Measurements from ENCODE around the gene SH3RF3.

Gene SH3RF3

DNA sequence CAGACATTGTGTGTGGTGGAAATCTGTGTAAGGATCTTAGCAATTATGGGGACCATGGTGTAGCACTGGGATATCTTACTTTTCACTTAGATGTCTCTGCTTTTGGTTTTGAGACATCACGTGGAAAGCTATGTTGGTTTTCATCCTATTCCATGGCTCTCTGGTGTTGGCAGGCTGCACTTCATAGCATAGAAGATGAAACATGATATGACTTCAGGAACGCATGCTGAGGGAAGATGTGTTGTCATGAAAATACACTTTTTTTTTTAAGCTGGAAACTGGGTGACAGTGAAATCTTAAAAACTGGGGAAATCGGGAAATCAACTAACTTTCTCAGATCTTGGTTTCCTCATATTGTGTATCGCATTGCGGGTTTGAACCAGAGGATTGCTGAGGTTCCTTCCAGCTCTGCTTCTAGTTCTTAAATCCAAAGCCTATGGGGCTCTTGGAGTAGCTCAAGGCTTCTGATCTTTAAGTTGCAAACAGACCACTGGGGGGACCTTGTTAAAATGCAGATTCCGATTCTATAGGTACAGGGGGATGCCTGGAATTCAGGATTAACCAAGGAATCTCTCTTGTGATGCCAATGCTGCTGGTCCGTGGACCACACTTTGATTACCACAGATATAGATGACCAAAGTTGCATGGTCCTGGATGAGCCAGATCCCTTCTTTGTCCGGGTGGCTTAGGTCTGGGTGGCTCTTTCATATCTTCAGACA is 160.7 kb downstream of the SH3RF3 start:
- H3K4me3 ChIP-seq (ENCODE audit: low read depth, low read length): no peak overlapping the region
- no peak for TF ChIP-seq CTCF (IDR thresholded peaks at IDR 0.05; ENCODE audit: borderline replicate concordance, insufficient read depth, low read depth, low read length)

DNA sequence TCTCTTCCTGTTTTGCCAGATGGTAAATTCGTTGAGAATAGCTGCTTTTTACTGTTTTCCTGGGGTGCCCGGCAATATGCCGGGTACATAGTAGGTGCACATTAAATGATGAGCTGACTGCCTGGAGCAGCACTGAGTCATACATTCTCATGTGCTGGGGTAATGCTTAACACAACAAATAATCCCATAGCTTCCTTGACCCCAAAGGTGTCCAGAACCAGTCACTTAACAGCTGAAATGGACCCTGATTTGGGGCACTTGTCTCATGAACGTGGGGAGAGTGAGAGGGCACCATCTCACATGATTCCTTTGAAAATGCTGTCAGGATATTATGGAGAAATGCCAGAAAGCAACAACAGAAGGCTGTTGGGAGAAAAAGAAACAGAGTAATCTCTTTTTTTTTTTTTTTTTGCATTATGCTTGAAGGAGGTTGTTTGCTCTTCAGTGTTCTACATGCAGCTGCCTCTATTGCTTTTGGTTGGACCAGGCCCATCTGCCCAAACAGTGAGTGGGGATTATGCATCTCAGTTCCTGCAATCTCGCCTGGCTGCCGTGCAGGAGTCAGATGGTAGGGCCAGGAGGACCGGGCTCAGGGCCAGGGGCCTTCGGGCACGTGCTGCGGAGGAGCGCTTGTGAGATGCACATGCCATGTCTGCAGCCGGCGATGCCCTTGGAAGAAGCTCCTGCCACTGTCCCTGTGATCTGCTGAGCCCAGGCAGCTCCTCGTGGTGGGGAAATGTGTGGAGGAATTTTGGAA is 162.1 kb downstream of the SH3RF3 start:
- H3K4me3 ChIP-seq (ENCODE audit: low read depth, low read length): no peak overlapping the region
- no peak for TF ChIP-seq CTCF (IDR thresholded peaks at IDR 0.05; ENCODE audit: borderline replicate concordance, insufficient read depth, low read depth, low read length)

- no peak for TF ChIP-seq CTCF (IDR thresholded peaks at IDR 0.05; ENCODE audit: borderline replicate concordance, insufficient read depth, low read depth, low read length)
- no peak overlapping the region for H3K4me3 ChIP-seq (ENCODE audit: low read depth, low read length)
Measured at GRCh38 chr2:109292386-109292785, 163.4 kb downstream of the SH3RF3 start.

- no peak for TF ChIP-seq CTCF (IDR thresholded peaks at IDR 0.05; ENCODE audit: borderline replicate concordance, insufficient read depth, low read depth, low read length)
Measured at GRCh38 chr2:109293663-109294062, 164.7 kb downstream of the SH3RF3 start.

GRCh38 chr2:109294523-109294922 is 165.5 kb downstream of the SH3RF3 start:
- no peak overlapping the region for H3K4me3 ChIP-seq (ENCODE audit: low read depth, low read length)
- no peak for TF ChIP-seq CTCF (IDR thresholded peaks at IDR 0.05; ENCODE audit: borderline replicate concordance, insufficient read depth, low read depth, low read length)

More at GRCh38 chr2:109293663-109294062, 164.7 kb downstream of the SH3RF3 start:
- H3K4me3 ChIP-seq (ENCODE audit: low read depth, low read length): no peak overlapping the region

DNA sequence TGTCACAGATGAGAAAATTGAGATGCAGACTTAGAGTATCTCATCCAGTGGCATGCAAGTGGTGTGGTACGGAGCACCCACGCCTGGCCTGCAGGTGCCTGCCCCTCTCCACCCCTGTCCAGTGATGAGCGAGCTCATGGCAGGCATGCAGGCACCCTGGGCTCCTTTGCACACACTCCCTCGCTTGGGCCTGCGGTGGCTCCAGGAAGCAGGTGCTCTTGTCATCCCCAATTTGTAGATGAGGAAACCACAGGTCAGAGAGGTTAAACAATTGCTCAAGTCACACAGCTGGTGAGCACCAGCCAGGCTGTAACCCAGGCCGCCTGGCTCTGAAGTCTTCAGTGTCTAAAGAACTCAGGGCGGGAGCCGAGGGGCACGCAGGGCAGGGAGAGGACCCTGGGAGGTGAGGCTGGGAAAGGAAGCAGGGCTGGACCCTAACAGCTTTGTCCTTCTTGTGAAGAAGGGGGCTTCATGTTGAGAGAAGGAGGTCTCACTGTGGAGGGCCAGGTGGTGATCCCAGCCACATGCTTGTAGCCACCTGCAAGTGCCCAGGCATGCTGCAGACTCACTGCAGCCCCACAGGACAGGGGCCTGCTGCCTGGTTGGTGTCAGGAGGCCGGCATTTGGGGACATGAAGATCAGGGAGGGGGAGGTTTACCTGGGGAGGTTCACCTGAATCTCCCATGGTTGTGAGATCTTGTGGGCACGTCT is 166.2 kb downstream of the SH3RF3 start:
- H3K4me3 ChIP-seq (ENCODE audit: low read depth, low read length): no peak overlapping the region
- no peak for TF ChIP-seq CTCF (IDR thresholded peaks at IDR 0.05; ENCODE audit: borderline replicate concordance, insufficient read depth, low read depth, low read length)
